ENCODE measurements around the gene EPB41L5.

DNA sequence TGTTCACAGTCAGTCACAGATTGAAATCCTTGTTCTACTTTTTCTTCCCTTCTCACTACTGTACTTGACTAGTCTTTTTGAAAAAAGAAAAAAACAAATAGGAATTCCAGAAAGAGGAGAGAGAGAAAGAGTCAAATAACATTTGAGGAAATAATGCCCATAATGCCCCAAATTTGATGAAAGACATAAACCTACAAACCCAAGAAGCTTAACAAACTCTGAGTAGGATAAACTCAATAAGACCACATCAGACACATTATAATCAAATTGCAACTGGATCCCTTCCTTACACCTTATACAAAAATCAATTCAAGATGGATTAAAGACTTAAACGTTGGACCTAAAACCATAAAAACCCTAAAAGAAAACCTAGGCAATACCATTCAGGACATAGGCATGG is 179.4 kb downstream of the EPB41L5 start:
- TF ChIP-seq POLR2AphosphoS5 (IDR thresholded peaks at IDR 0.05; ENCODE audit: borderline replicate concordance, low read depth, low read length) (no peak), EZH2 (IDR thresholded peaks at IDR 0.05) (no peak), FOXP2 (optimal IDR thresholded peaks at IDR 0.05; ENCODE audit: control extremely low read depth, extremely low read length, insufficient read depth) (no peak)

Measured in SK-N-MC (cell line).